IMR-90 (cell line): Measurements from ENCODE around the gene LINC01488. TPM values are rescaled to one million over a fixed set of nuclear protein-coding genes. Genes with fewer than 3 reads are reported as not detected.
A peak's percentile ranks its signal among the peaks of the same experiment; 100 is the strongest.

Experiments used
- ATAC-seq: fragments of 200-7000 bp; cut with Tn5 transposase; 2 replicates; pipeline ENCODE4 v1.9.1; 2020; ENCODE audit warnings: low read depth, mild to moderate bottlenecking, moderate library complexity
- BruUV-seq: library from RNA; stranded (reverse); fragments of 400-500 nt; replicated peaks from 2 replicates; lab custom pipeline; 2021; lab: Mats Ljungman, UMichigan
- CTCF ChIA-PET: fragments of 300-600 bp; formaldehyde crosslinking; extraction: SDS; loops from one replicate; lab custom pipeline; 2021; ENCODE audit warnings: antibody characterized with exemption; lab: Yijun Ruan, JAX
- POLR2A ChIA-PET: fragments of 300-600 bp; sonication (Branson Sonifier 250); formaldehyde crosslinking; loops from one replicate; lab custom pipeline; 2022; ENCODE audit warnings: antibody characterized with exemption; ENCODE audit not compliant: unreplicated experiment; lab: Charles Lee
- DNase-seq: peaks from one replicate; pipeline ENCODE4 v3.0.0; 2013
- H2AFZ ChIP-seq: replicated peaks from 2 replicates; pipeline ENCODE3; 2013; ENCODE audit warnings: low read length, mild to moderate bottlenecking; ENCODE audit not compliant: poor library complexity
- H2AK5ac ChIP-seq: 2 replicates; pipeline ENCODE4 v1.6.1; 2013; ENCODE audit warnings: low read depth, low read length, inconsistent platforms
- H2AK9ac ChIP-seq: replicated peaks from 2 replicates; pipeline ENCODE3; 2013; ENCODE audit warnings: mild to moderate bottlenecking, low read depth, low read length, moderate library complexity; ENCODE audit not compliant: poor library complexity
- H2BK120ac ChIP-seq: 2 replicates; pipeline ENCODE4 v1.6.1; 2013; ENCODE audit warnings: low read depth, low read length, inconsistent platforms
- H2BK15ac ChIP-seq: 3 replicates; pipeline ENCODE4 v1.6.1; 2013; ENCODE audit warnings: low read depth, low read length, inconsistent platforms
- H2BK20ac ChIP-seq: 2 replicates; pipeline ENCODE4 v1.6.1; 2013; ENCODE audit warnings: low read depth, mild to moderate bottlenecking, inconsistent platforms, low read length, moderate library complexity
- H2BK5ac ChIP-seq: 2 replicates; pipeline ENCODE4 v1.6.1; 2013; ENCODE audit warnings: mild to moderate bottlenecking, low read depth, low read length, inconsistent platforms; ENCODE audit not compliant: poor library complexity, severe bottlenecking
- H3K14ac ChIP-seq: replicated peaks from 2 replicates; pipeline ENCODE4 v1.6.1; 2013; ENCODE audit warnings: low read depth, low read length, inconsistent platforms
- H3K18ac ChIP-seq: 2 replicates; pipeline ENCODE4 v1.6.1; 2013; ENCODE audit warnings: low read depth, low read length, control low read depth
- H3K23ac ChIP-seq: 2 replicates; pipeline ENCODE4 v1.6.1; 2013; ENCODE audit warnings: low read depth, low read length, inconsistent platforms
- H3K27ac ChIP-seq: 2 replicates; pipeline ENCODE4 v1.5.1; 2013; ENCODE audit warnings: mild to moderate bottlenecking, control low read depth, low read length; ENCODE audit not compliant: insufficient read depth
- H3K27me3 ChIP-seq: 2 replicates; pipeline ENCODE4 v1.6.1; 2013; ENCODE audit warnings: low read length; ENCODE audit not compliant: control insufficient read depth, insufficient read depth
- H3K36me3 ChIP-seq: 2 replicates; pipeline ENCODE4 v1.6.1; 2013; ENCODE audit warnings: low read length, mixed read lengths; ENCODE audit not compliant: control insufficient read depth, insufficient read depth
- H3K4ac ChIP-seq: 2 replicates; pipeline ENCODE4 v1.6.1; 2013; ENCODE audit warnings: low read depth, low read length, inconsistent platforms
- H3K4me1 ChIP-seq: 2 replicates; pipeline ENCODE4 v1.6.1; 2013; ENCODE audit warnings: low read length, mixed read lengths; ENCODE audit not compliant: control insufficient read depth, insufficient read depth
- H3K4me2 ChIP-seq: 2 replicates; pipeline ENCODE4 v1.6.1; 2013; ENCODE audit warnings: low read depth, mild to moderate bottlenecking, control low read depth, low read length, moderate library complexity
- H3K4me3 ChIP-seq: 2 replicates; pipeline ENCODE4 v1.5.1; 2013; ENCODE audit warnings: low read depth, mild to moderate bottlenecking, control low read depth, low read length, moderate library complexity; ENCODE audit not compliant: insufficient read depth
- H3K56ac ChIP-seq: 2 replicates; pipeline ENCODE4 v1.6.1; 2013; ENCODE audit warnings: low read length, inconsistent platforms; ENCODE audit not compliant: insufficient read depth; ENCODE audit errors: extremely low read depth
- H3K79me1 ChIP-seq, 2 experiments: 2 replicates each; pipeline ENCODE4 v1.6.1; 2013; ENCODE audit warnings: low read length in 2 of 2, inconsistent platforms in 1 of 2, low read depth in 1 of 2
- H3K9ac ChIP-seq: 2 replicates; pipeline ENCODE4 v1.6.1; 2013; ENCODE audit warnings: low read depth, low read length, control low read depth
- H3K9me1 ChIP-seq: 2 replicates; pipeline ENCODE4 v1.6.1; 2013; ENCODE audit warnings: low read length, inconsistent platforms; ENCODE audit not compliant: insufficient read depth
- H3K9me3 ChIP-seq: 2 replicates; pipeline ENCODE4 v1.6.1; 2013; ENCODE audit warnings: low read length; ENCODE audit not compliant: control insufficient read depth, insufficient read depth
- H4K20me1 ChIP-seq: 2 replicates; pipeline ENCODE4 v1.6.1; 2013; ENCODE audit warnings: low read length, inconsistent platforms; ENCODE audit not compliant: insufficient read depth
- H4K5ac ChIP-seq: 2 replicates; pipeline ENCODE4 v1.6.1; 2013; ENCODE audit warnings: mild to moderate bottlenecking, low read depth, low read length, control low read depth
- H4K8ac ChIP-seq, 2 experiments: 2 replicates each; pipeline ENCODE4 v1.6.1; 2013; ENCODE audit warnings: low read depth in 2 of 2, low read length in 2 of 2, control low read depth in 1 of 2, inconsistent platforms in 1 of 2
- H4K91ac ChIP-seq: 2 replicates; pipeline ENCODE4 v1.6.1; 2013; ENCODE audit warnings: low read depth, low read length, inconsistent platforms; ENCODE audit not compliant: insufficient read depth
- CTCF ChIP-seq: conservative IDR thresholded peaks from 2 replicates; pipeline ENCODE4 v1.5.1; 2012; ENCODE audit warnings: mild to moderate bottlenecking, low read depth, low read length, improper control_type of control experiment
- POLR2A ChIP-seq: IDR thresholded peaks from 2 replicates; pipeline ENCODE4 v1.6.1; 2012; ENCODE audit warnings: mild to moderate bottlenecking, low read depth, low read length
- RFX5 ChIP-seq: IDR thresholded peaks from 2 replicates; pipeline ENCODE4 v1.8.0; 2012; ENCODE audit warnings: low read depth, mild to moderate bottlenecking, low read length, moderate library complexity
- SMC3 ChIP-seq: fragments of 150-350 bp; IDR thresholded peaks from 2 replicates; pipeline ENCODE4 v1.6.1; 2016; ENCODE audit warnings: low read depth, mild to moderate bottlenecking, antibody characterized with exemption, low read length, moderate library complexity
- USF2 ChIP-seq: fragments of 150-350 bp; IDR thresholded peaks from 2 replicates; pipeline ENCODE4 v1.6.1; 2017; ENCODE audit warnings: mild to moderate bottlenecking, antibody characterized with exemption, low read length, low read depth
- WGBS, 2 experiments: methylation state at CpG; one replicate each; pipeline versions ENCODE4 v1.1.5 to v1.1.7; 2013; ENCODE audit warnings: missing lambda C conversion rate in 2 of 2; ENCODE audit not compliant: insufficient read length in 1 of 2; ENCODE audit errors: extremely low coverage in 2 of 2; 5-methylcytosine and 5-hydroxymethylcytosine counted together
- dilution Hi-C: fragments of 300-500 bp; cut with HindIII; formaldehyde crosslinking; loops from one replicate; pipeline ENCODE4 v1.14.3; 2018; ENCODE audit warnings: low sequenced_read_pairs; ENCODE audit not compliant: unreplicated experiment
- in situ Hi-C: fragments of 300-500 bp; cut with MboI; formaldehyde crosslinking; loops from 3 replicates; pipeline ENCODE4 v1.14.3; 2019; ENCODE audit warnings: low sequenced_read_pairs, inconsistent platforms, mixed read lengths
- intact Hi-C: fragments of 100-400 bp; cut with micrococcal nuclease; formaldehyde crosslinking; loops from 2 replicates; pipeline ENCODE4 v1.10.0; 2022
- polyA plus RNA-seq, 3 experiments: library from polyadenylated mRNA; depleted of rRNA; stranded (reverse); fragments of >200 nt; gene quantifications; 2 replicates each; pipeline ENCODE4 v1.2.3, GENCODE V29; 2012; ENCODE audit warnings: low replicate concordance in 1 of 3
- total RNA-seq: library from RNA; depleted of rRNA; stranded (reverse); fragments of >200 nt; gene quantifications from 2 replicates; pipeline ENCODE4 v1.2.3, GENCODE V29; 2012

The LINC01488 gene
- total and polyA plus RNA-seq, 2 of the 4 experiments (the other 2 are of a cell fraction): not detected

- Histone ChIP-seq H3K4me2 (peak overlapping the region; percentile 70), H3K23ac (peak overlapping the region; percentile 97), H2AFZ (peak overlapping the region; percentile 85), H3K4ac (peak overlapping the region; percentile 96), H2AK5ac (peak overlapping the region; percentile 98), H2BK120ac (peak overlapping the region; percentile 90), H3K27me3 (no peaks in the 10 kb centered on the region), H3K9me3 (no peaks in the 10 kb centered on the region), H3K4me1 (peaks cover 27% of the 10 kb centered on the region), H3K56ac (peak overlapping the region; percentile 98), H3K79me1 (peaks cover 0 to 11% of the 10 kb centered on the region in 2 experiments; a peak in 2 of 4 replicates), H4K5ac (peak overlapping the region; percentile 68), H3K14ac (peak overlapping the region; percentile 97), H3K9me1 (peaks cover 18% of the 10 kb centered on the region), H4K8ac (peak overlapping the region; percentile 94 to 99), H2BK15ac (peak overlapping the region; percentile 88; the same call in 2 of the 3 replicates), H2BK20ac (peak overlapping the region; percentile 92), H4K20me1 (no peaks in the 10 kb centered on the region), H3K18ac (peak overlapping the region; percentile 70), H4K91ac (peak overlapping the region; percentile 95), H3K27ac (peak overlapping the region; percentile 95), H2AK9ac (peak overlapping the region; percentile 95), H3K36me3 (no peaks in the 10 kb centered on the region), H3K9ac (peak overlapping the region; percentile 78), H3K4me3 (peak overlapping the region; percentile 36), H2BK5ac (peak overlapping the region; percentile 92)
- POLR2A ChIA-PET: interaction anchor here (0.5 to 1.3 kb wide), 4 partner anchors 13 to 435 kb away, joined by 3 to 4 read pairs (median 4); no protein-coding TSS in a partner anchor
- peak; percentile 94 for DNase-seq
- peak; percentile 56; the same call in 1 of the 2 replicates for TF ChIP-seq RFX5
- no peak for TF ChIP-seq SMC3
- peak; percentile 40 for TF ChIP-seq USF2
- no peak for TF ChIP-seq CTCF
- peak; percentile 84 for TF ChIP-seq POLR2A
- peak; percentile 93 for ATAC-seq
- dilution Hi-C loops: no loop called here
- 0% methylated on average over 35 of the region's 48 CpGs; no CpG with 5 or more reads in 1 of the 2 experiments for WGBS, 2 experiments
- intact Hi-C loops: loop anchor here (2.0 to 5.0 kb wide), 3 partner anchors 53 to 341 kb away; no protein-coding TSS in a partner anchor
- in situ Hi-C loops: loop anchor here (10.0 kb wide), 1 partner anchor 191 kb away; no protein-coding TSS in a partner anchor
- no TSS peak for BruUV-seq
- CTCF ChIA-PET: interaction anchor here (1.0 to 1.1 kb wide), 2 partner anchors 200 to 226 kb away, joined by 3 read pairs; no protein-coding TSS in a partner anchor
Observed at GRCh38 chr11:69443138-69443967, 38.1 kb upstream of the LINC01488 start.
